Cardiac muscle cell (in vitro differentiated cells and primary cell): Measurements from ENCODE around the gene ATP2B1. TPM values are rescaled to one million over a fixed set of nuclear protein-coding genes. Genes with fewer than 3 reads are reported as not detected.

ENCODE experiments used
- DNase-seq, 2 donors: peaks; one replicate each; pipeline versions ENCODE4 v3.0.0 to v3.0.0-alpha.2; 2010 to 2017; ENCODE audit warnings: low read depth in 1 of 2, low spot score in 1 of 2
- H3K27ac ChIP-seq: fragments of 200-600 bp; sonication (generic); 2 replicates; pipeline ENCODE4 v1.5.1; 2016
- H3K27me3 ChIP-seq: fragments of 200-600 bp; sonication (generic); 2 replicates; pipeline ENCODE4 v1.6.0; 2016; ENCODE audit warnings: control low read depth
- H3K36me3 ChIP-seq: fragments of 200-600 bp; sonication (generic); 2 replicates; pipeline ENCODE4 v1.5.1; 2016; ENCODE audit warnings: control low read depth
- H3K4me1 ChIP-seq: fragments of 200-600 bp; sonication (generic); 2 replicates; pipeline ENCODE4 v1.8.1; 2017; ENCODE audit warnings: low read depth, mild to moderate bottlenecking, mixed run types
- H3K4me3 ChIP-seq: fragments of 200-600 bp; sonication (generic); 2 replicates; pipeline ENCODE4 v1.5.1; 2016; ENCODE audit warnings: mild to moderate bottlenecking
- H3K9me3 ChIP-seq: fragments of 200-600 bp; sonication (generic); 2 replicates; pipeline ENCODE4 v1.5.1; 2017; ENCODE audit warnings: low read depth, mild to moderate bottlenecking, control low read depth
- CTCF ChIP-seq: IDR thresholded peaks from 2 replicates; pipeline ENCODE4 v1.5.1; 2012; ENCODE audit warnings: low read depth, mild to moderate bottlenecking, low read length
- polyA plus RNA-seq: library from polyadenylated mRNA; unstranded; fragments of >200 nt; fragmentation: Nextera tagmentation; extraction: Ambion mirVana; gene quantifications from 2 replicates; pipeline ENCODE4 v1.2.1, GENCODE V29; 2016
- total RNA-seq: library from RNA; depleted of rRNA; stranded (reverse); fragments of >200 nt; gene quantifications from 2 replicates; pipeline ENCODE4 v1.2.3, GENCODE V29; 2016

ATP2B1 gene
- total and polyA plus RNA-seq, 2 experiments from 2014 or later, result 29.0 to 41.5 TPM

GRCh38 chr12:89645434-89645833, 63.2 kb downstream of the ATP2B1 start:
- DNase-seq, result no peak
- Histone ChIP-seq H3K27ac (no peak overlapping the region), H3K27me3 (no peaks in the 10 kb centered on the region), H3K9me3 (no peaks in the 10 kb centered on the region), H3K4me3 (no peak overlapping the region), H3K4me1 (peaks cover 4% of the 10 kb centered on the region), H3K36me3 (no peaks in the 10 kb centered on the region)
- TF ChIP-seq CTCF, result no peak

- H3K27me3 ChIP-seq, result no peaks in the 10 kb centered on the region
- no peak for DNase-seq
- no peak overlapping the region for H3K27ac ChIP-seq
- TF ChIP-seq CTCF, result no peak
- H3K36me3 ChIP-seq, result no peaks in the 10 kb centered on the region
- H3K9me3 ChIP-seq, result no peaks in the 10 kb centered on the region
- H3K4me1 ChIP-seq, result peaks cover 4% of the 10 kb centered on the region
- no peak overlapping the region for H3K4me3 ChIP-seq
These were observed 65.7 kb downstream of the ATP2B1 start for GRCh38 chr12:89642959-89643358.

GRCh38 chr12:89636776-89637160, 71.9 kb downstream of the ATP2B1 start:
- TF ChIP-seq CTCF, result no peak
- no peaks in the 10 kb centered on the region for H3K4me1 ChIP-seq
- H3K27ac ChIP-seq, result no peak overlapping the region
- no peaks in the 10 kb centered on the region for H3K9me3 ChIP-seq
- DNase-seq, result no peak
- no peaks in the 10 kb centered on the region for H3K27me3 ChIP-seq
- H3K36me3 ChIP-seq, result no peaks in the 10 kb centered on the region
- H3K4me3 ChIP-seq, result no peak overlapping the region

GRCh38 chr12:89636052-89636775, 72.4 kb downstream of the ATP2B1 start:
- no peak overlapping the region for H3K4me3 ChIP-seq
- no peak for DNase-seq
- H3K27me3 ChIP-seq, result no peaks in the 10 kb centered on the region
- no peak for TF ChIP-seq CTCF
- H3K4me1 ChIP-seq, result no peaks in the 10 kb centered on the region
- H3K36me3 ChIP-seq, result no peaks in the 10 kb centered on the region
- no peak overlapping the region for H3K27ac ChIP-seq
- H3K9me3 ChIP-seq, result no peaks in the 10 kb centered on the region

- H3K27ac ChIP-seq, result no peak overlapping the region
- TF ChIP-seq CTCF, result no peak
- peaks cover 2% of the 10 kb centered on the region for H3K36me3 ChIP-seq
- DNase-seq, result no peak
- no peaks in the 10 kb centered on the region for H3K9me3 ChIP-seq
- no peaks in the 10 kb centered on the region for H3K27me3 ChIP-seq
- H3K4me1 ChIP-seq, result no peaks in the 10 kb centered on the region
- H3K4me3 ChIP-seq, result no peak overlapping the region
These were observed 74.1 kb downstream of the ATP2B1 start for GRCh38 chr12:89634508-89634907.
